ENCODE data around the gene IPPK.

GRCh38 chr9:92661743-92662142, 8.2 kb downstream of the IPPK start:
- no peak for TF ChIP-seq CTCF (IDR thresholded peaks at IDR 0.05 in 4 of 5, conservative IDR thresholded peaks at IDR 0.05 in 1 of 5)
- TF ChIP-seq POLR2A (IDR thresholded peaks at IDR 0.05): no peak

Measured in gastrocnemius medialis (tissue), 4 donors.